H9 (cell line): ENCODE results near the gene BRCA1. TPM values are rescaled to one million over a fixed set of nuclear protein-coding genes. Genes with fewer than 3 reads are reported as not detected.

Experiments
- DNase-seq: peaks from one replicate; pipeline ENCODE4 v3.0.0-alpha.2; 2017
- H2AFZ ChIP-seq: one replicate; pipeline ENCODE4 v1.6.1; 2013; ENCODE audit warnings: mild to moderate bottlenecking, low read length, control low read depth, moderate library complexity
- H2AK5ac ChIP-seq: 2 replicates; pipeline ENCODE4 v1.6.1; 2013; ENCODE audit warnings: low read length, control low read depth, mixed read lengths; ENCODE audit not compliant: insufficient read length
- H2BK120ac ChIP-seq: one replicate; pipeline ENCODE4 v1.6.1; 2013; ENCODE audit warnings: low read depth, mild to moderate bottlenecking, low read length, control low read depth, inconsistent platforms; ENCODE audit not compliant: poor library complexity, severe bottlenecking
- H2BK12ac ChIP-seq: 2 replicates; pipeline ENCODE4 v1.6.1; 2013; ENCODE audit warnings: low read length, control low read depth, mixed read lengths, low read depth; ENCODE audit not compliant: insufficient read length
- H2BK15ac ChIP-seq: 2 replicates; pipeline ENCODE4 v1.6.1; 2013; ENCODE audit warnings: low read depth, low read length, control low read depth
- H2BK20ac ChIP-seq: one replicate; pipeline ENCODE4 v1.6.1; 2013; ENCODE audit warnings: low read depth, mild to moderate bottlenecking, low read length, control low read depth, inconsistent platforms; ENCODE audit not compliant: poor library complexity, severe bottlenecking
- H2BK5ac ChIP-seq: 2 replicates; pipeline ENCODE4 v1.6.1; 2013; ENCODE audit warnings: low read length, control low read depth, mixed read lengths; ENCODE audit not compliant: insufficient read length
- H3K14ac ChIP-seq: 2 replicates; pipeline ENCODE4 v1.6.1; 2013; ENCODE audit warnings: low read length, control low read depth; ENCODE audit not compliant: insufficient read depth
- H3K18ac ChIP-seq: 2 replicates; pipeline ENCODE4 v1.6.1; 2013; ENCODE audit warnings: low read depth, mild to moderate bottlenecking, mixed read lengths, low read length, control low read depth; ENCODE audit not compliant: insufficient read length
- H3K23ac ChIP-seq: 2 replicates; pipeline ENCODE4 v1.6.1; 2013; ENCODE audit warnings: low read length, control low read depth, mixed read lengths, low read depth; ENCODE audit not compliant: insufficient read length
- H3K23me2 ChIP-seq: 2 replicates; pipeline ENCODE4 v1.6.1; 2013; ENCODE audit warnings: low read depth, mild to moderate bottlenecking, mixed read lengths, low read length, control low read depth; ENCODE audit not compliant: insufficient read length, poor library complexity, severe bottlenecking
- H3K27ac ChIP-seq: 2 replicates; pipeline ENCODE4 v1.5.1; 2013; ENCODE audit warnings: low read length, control low read depth, mixed read lengths, low read depth; ENCODE audit not compliant: insufficient read length
- H3K27me3 ChIP-seq: 2 replicates; pipeline ENCODE4 v1.6.1; 2013; ENCODE audit warnings: low read length, control low read depth, inconsistent platforms; ENCODE audit not compliant: insufficient read depth
- H3K4ac ChIP-seq: 2 replicates; pipeline ENCODE4 v1.6.1; 2013; ENCODE audit warnings: low read depth, mild to moderate bottlenecking, control low read depth, inconsistent platforms, low read length, moderate library complexity
- H3K4me1 ChIP-seq: 2 replicates; pipeline ENCODE4 v1.6.1; 2013; ENCODE audit warnings: low read length, control low read depth, inconsistent platforms; ENCODE audit not compliant: insufficient read depth
- H3K4me2 ChIP-seq: 2 replicates; pipeline ENCODE4 v1.6.1; 2013; ENCODE audit warnings: low read length, control low read depth, mixed read lengths; ENCODE audit not compliant: insufficient read length, insufficient read depth
- H3K56ac ChIP-seq: 2 replicates; pipeline ENCODE4 v1.6.1; 2013; ENCODE audit warnings: low read depth, mild to moderate bottlenecking, mixed read lengths, low read length, control low read depth; ENCODE audit not compliant: insufficient read length
- H3K79me1 ChIP-seq: 2 replicates; pipeline ENCODE4 v1.6.1; 2013; ENCODE audit warnings: low read depth, mild to moderate bottlenecking, moderate library complexity, low read length, control low read depth, inconsistent platforms; ENCODE audit not compliant: insufficient read depth, poor library complexity, severe bottlenecking
- H3K79me2 ChIP-seq: 2 replicates; pipeline ENCODE4 v1.6.1; 2013; ENCODE audit warnings: low read length, control low read depth, inconsistent platforms; ENCODE audit not compliant: insufficient read depth
- H3K9ac ChIP-seq: 2 replicates; pipeline ENCODE4 v1.6.1; 2013; ENCODE audit warnings: low read length, control low read depth, mixed read lengths; ENCODE audit not compliant: insufficient read length; ENCODE audit errors: extremely low read depth
- H3K9me3 ChIP-seq: one replicate; pipeline ENCODE4 v1.6.1; 2013; ENCODE audit warnings: low read depth, low read length, inconsistent platforms; ENCODE audit not compliant: control insufficient read depth
- H3T11ph ChIP-seq: one replicate; pipeline ENCODE4 v1.6.1; 2013; ENCODE audit warnings: mild to moderate bottlenecking, low read length, control low read depth, inconsistent platforms
- H4K20me1 ChIP-seq: one replicate; pipeline ENCODE4 v1.6.1; 2013; ENCODE audit not compliant: control insufficient read depth, insufficient read length, insufficient read depth
- H4K5ac ChIP-seq: 2 replicates; pipeline ENCODE4 v1.6.1; 2013; ENCODE audit warnings: low read depth, mild to moderate bottlenecking, mixed read lengths, low read length, control low read depth; ENCODE audit not compliant: insufficient read length
- H4K8ac ChIP-seq: replicated peaks from 2 replicates; pipeline ENCODE4 v1.6.1; 2013; ENCODE audit warnings: low read length, control low read depth, mixed read lengths, low read depth; ENCODE audit not compliant: insufficient read length
- H4K91ac ChIP-seq: 2 replicates; pipeline ENCODE4 v1.6.1; 2013; ENCODE audit warnings: low read depth, mild to moderate bottlenecking, moderate library complexity, mixed read lengths, low read length, control low read depth; ENCODE audit not compliant: insufficient read length
- H3K27ac Mint-ChIP-seq, 3 experiments: 2 replicates in 2 of 3; 3 replicates in 1 of 3; pipeline ENCODE4 v1.8.0; 2020 to 2021; ENCODE audit warnings: mixed read lengths in 3 of 3, mild to moderate bottlenecking in 1 of 3, moderate library complexity in 1 of 3
- H3K27me3 Mint-ChIP-seq: 2 replicates; pipeline ENCODE4 v1.8.0; 2021; ENCODE audit warnings: low read depth, mild to moderate bottlenecking, moderate library complexity, mixed read lengths
- H3K36me3 Mint-ChIP-seq, 3 experiments: 2 replicates in 2 of 3; 3 replicates in 1 of 3; pipeline ENCODE4 v1.8.0; 2020 to 2021; ENCODE audit warnings: low read depth in 3 of 3, mixed read lengths in 3 of 3; ENCODE audit not compliant: insufficient read depth in 1 of 3
- H3K4me1 Mint-ChIP-seq, 2 experiments: 2 replicates each; pipeline ENCODE4 v1.8.0; 2020; ENCODE audit warnings: mixed read lengths in 2 of 2
- H3K4me3 Mint-ChIP-seq, 2 experiments: 2 replicates in 1 of 2; 3 replicates in 1 of 2; pipeline ENCODE4 v1.8.0; 2020 to 2021; ENCODE audit warnings: mild to moderate bottlenecking in 2 of 2, mixed read lengths in 2 of 2, moderate library complexity in 1 of 2
- H3K9me3 Mint-ChIP-seq, 2 experiments: 2 replicates in 1 of 2; 3 replicates in 1 of 2; pipeline ENCODE4 v1.8.0; 2020; ENCODE audit warnings: mild to moderate bottlenecking in 2 of 2, mixed read lengths in 2 of 2, moderate library complexity in 1 of 2
- WGBS: extraction: QIAGEN DNeasy Blood & Tissue Kit; methylation state at CpG from one replicate; pipeline ENCODE4 v1.1.7; 2013; ENCODE audit warnings: missing lambda C conversion rate, low lambda C conversion rate, mixed read lengths; ENCODE audit not compliant: insufficient read length; ENCODE audit errors: extremely low coverage; 5-methylcytosine and 5-hydroxymethylcytosine counted together
- total RNA-seq: library from RNA; stranded (reverse); gene quantifications from 2 replicates; pipeline ENCODE4 v1.2.1, GENCODE V29; 2021
- TF ChIP-seq, protein P1 (sequence below): fragments of 200-600 bp; sonication (generic); conservative IDR thresholded peaks from 3 replicates; pipeline ENCODE4 v1.8.0; 2021; ENCODE audit warnings: antibody characterized with exemption, mild to moderate bottlenecking

BRCA1 gene
- total RNA-seq, 1 experiment from 2014 or later, result 32.3 TPM

DNA sequence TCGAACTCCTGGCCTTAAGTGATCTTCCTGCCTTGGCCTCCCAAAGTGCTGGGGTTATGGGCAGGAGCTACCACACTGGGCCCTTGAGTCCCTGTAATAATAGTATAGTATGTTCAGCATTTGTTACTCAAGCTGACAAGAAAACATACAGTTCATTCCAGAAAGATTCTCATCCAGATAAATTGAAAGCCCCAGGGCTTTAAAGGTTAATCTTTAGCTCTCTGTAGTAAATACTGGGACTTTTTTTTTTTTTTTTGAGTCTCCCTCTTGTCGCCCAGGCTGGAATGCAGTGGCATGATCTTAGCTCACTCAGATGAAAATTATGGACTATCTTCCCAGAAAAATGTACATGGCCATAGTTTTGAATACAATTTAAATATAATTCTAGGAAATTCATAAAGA lies 11.0 kb downstream of the BRCA1 start:
- Mint-ChIP-seq H3K36me3 (peaks cover 0 to 24% (median 18%) of the 10 kb centered on the region in 3 experiments; a peak in 5 of 7 replicates), H3K27ac (no peak overlapping the region), H3K4me3 (no peak overlapping the region), H3K4me1 (no peaks in the 10 kb centered on the region), H3K9me3 (no peaks in the 10 kb centered on the region), H3K27me3 (no peaks in the 10 kb centered on the region)
- Histone ChIP-seq H4K20me1 (no peaks in the 10 kb centered on the region), H3T11ph (no peak overlapping the region), H4K91ac (no peak overlapping the region), H3K14ac (no peak overlapping the region), H3K9ac (no peak overlapping the region), H3K27me3 (no peaks in the 10 kb centered on the region), H2BK12ac (no peak overlapping the region), H2BK120ac (no peak overlapping the region), H4K8ac (no peak overlapping the region), H3K27ac (no peak overlapping the region), H3K79me1 (no peaks in the 10 kb centered on the region), H3K4ac (no peak overlapping the region), H2AK5ac (no peak overlapping the region), H3K56ac (no peak overlapping the region), H3K18ac (no peak overlapping the region), H3K4me2 (no peak overlapping the region), H3K23ac (no peak overlapping the region), H3K79me2 (no peaks in the 10 kb centered on the region), H2BK15ac (no peak overlapping the region), H2BK20ac (no peak overlapping the region), H2BK5ac (no peak overlapping the region), H2AFZ (no peak overlapping the region), H3K9me3 (no peaks in the 10 kb centered on the region), H3K4me1 (no peaks in the 10 kb centered on the region), H3K23me2 (no peaks in the 10 kb centered on the region), H4K5ac (no peak overlapping the region)
- no CpG with 5 or more reads among the region's 2 CpGs for WGBS
- no peak for DNase-seq
- TF ChIP-seq, protein P1, sequence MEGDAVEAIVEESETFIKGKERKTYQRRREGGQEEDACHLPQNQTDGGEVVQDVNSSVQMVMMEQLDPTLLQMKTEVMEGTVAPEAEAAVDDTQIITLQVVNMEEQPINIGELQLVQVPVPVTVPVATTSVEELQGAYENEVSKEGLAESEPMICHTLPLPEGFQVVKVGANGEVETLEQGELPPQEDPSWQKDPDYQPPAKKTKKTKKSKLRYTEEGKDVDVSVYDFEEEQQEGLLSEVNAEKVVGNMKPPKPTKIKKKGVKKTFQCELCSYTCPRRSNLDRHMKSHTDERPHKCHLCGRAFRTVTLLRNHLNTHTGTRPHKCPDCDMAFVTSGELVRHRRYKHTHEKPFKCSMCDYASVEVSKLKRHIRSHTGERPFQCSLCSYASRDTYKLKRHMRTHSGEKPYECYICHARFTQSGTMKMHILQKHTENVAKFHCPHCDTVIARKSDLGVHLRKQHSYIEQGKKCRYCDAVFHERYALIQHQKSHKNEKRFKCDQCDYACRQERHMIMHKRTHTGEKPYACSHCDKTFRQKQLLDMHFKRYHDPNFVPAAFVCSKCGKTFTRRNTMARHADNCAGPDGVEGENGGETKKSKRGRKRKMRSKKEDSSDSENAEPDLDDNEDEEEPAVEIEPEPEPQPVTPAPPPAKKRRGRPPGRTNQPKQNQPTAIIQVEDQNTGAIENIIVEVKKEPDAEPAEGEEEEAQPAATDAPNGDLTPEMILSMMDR, result no peak
